Measurements from ENCODE around the gene PLEK. TPM values are rescaled to one million over a fixed set of nuclear protein-coding genes. Genes with fewer than 3 reads are reported as not detected.

Gene PLEK
- polyA plus RNA-seq, 3 donors: 351 to 708 (median 403) TPM

DNA sequence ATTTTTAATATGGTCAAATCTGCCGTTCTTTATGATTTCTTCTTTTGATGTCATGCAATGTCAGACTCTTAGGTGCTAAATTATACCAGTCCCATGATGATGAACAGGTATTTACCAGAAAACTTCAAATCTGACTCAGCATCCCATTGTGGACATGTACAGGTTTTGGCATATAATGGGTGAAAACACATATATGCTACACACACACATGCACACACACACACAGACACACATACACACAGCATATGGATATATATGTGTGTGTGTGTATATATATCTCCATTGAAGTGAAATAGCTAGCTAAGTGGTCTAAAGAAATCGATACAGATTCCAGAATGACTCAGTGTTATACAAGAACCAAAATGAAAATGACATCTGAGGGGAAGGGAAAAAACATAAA is 7.4 kb downstream of the PLEK start:
- Histone ChIP-seq H3K9ac (ENCODE audit: insufficient read depth, low read length, poor library complexity, severe bottlenecking) (no peak overlapping the region), H3K4me2 (replicated peaks; ENCODE audit: extremely low read depth, low read length, poor library complexity, severe bottlenecking) (no peak overlapping the region), H2AFZ (ENCODE audit: insufficient read depth, low read depth, low read length, poor library complexity, severe bottlenecking) (no peak overlapping the region), H3K36me3 (replicated peaks in 1 of 2; ENCODE audit: control insufficient read depth in 1 of 2, insufficient read depth in 2 of 2, low read length in 2 of 2) (peaks cover 28 to 58% of the 10 kb centered on the region in 2 donors), H3K27ac (ENCODE audit: low read depth in 1 of 2, low read length in 2 of 2) (peak overlapping the region in 1 of 2 donors; percentile 54), H3K4me1 (ENCODE audit: control insufficient read depth in 1 of 2, insufficient read depth in 2 of 2, low read length in 2 of 2) (peaks cover 88 to 96% of the 10 kb centered on the region in 2 donors), H3K9me3 (replicated peaks in 1 of 2; ENCODE audit: control insufficient read depth in 1 of 2, insufficient read depth in 1 of 2, low read length in 2 of 2) (no peaks in the 10 kb centered on the region), H3K79me2 (ENCODE audit: insufficient read depth, low read length) (peaks cover 100% of the 10 kb centered on the region), H3K4me3 (replicated peaks in 1 of 3; ENCODE audit: low read depth in 2 of 3, low read length in 3 of 3) (no peak overlapping the region), H3K27me3 (ENCODE audit: control insufficient read depth in 2 of 2, insufficient read depth in 2 of 2, low read length in 2 of 2) (no peaks in the 10 kb centered on the region), H4K20me1 (ENCODE audit: insufficient read depth, low read length) (peaks cover 100% of the 10 kb centered on the region)
- Mint-ChIP-seq H3K27ac (peak overlapping the region in 5 of 7 donors; percentile 8 to 82 (median 51)), H3K4me1 (peaks cover 85% of the 10 kb centered on the region), H3K9me3 (no peaks in the 10 kb centered on the region), H3K4me3 (no peak overlapping the region), H3K27me3 (ENCODE audit: low read depth in 3 of 3) (peaks cover 0 to 4% (median 0%) of the 10 kb centered on the region in 3 donors), H3K36me3 (peaks cover 66 to 68% of the 10 kb centered on the region in 2 donors)
- WGBS (ENCODE audit: insufficient coverage): no CpG with 5 or more reads among the region's 2 CpGs
- no peak for DNase-seq
- TF ChIP-seq CTCF (IDR thresholded peaks at IDR 0.05): no peak
- intact Hi-C loops (cut with micrococcal nuclease): no loop called here

DNA sequence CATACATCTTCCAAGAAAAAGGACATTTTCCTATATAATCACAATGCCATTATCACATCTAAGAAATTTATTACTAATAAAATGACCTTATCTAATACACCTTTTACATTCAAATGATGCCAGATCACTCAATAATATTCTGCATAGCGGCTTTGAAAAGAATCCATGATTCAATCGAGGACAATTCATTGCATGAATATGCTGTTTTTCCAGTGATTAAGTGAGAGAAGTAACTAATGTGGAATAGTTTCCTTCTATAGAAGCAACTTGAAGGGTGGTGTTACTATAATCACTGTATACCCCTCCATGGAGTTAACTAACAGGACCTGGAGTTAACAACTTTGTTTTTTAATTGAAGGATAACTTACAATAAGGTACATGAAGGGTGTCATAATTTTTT is 9.1 kb downstream of the PLEK start:
- H3K27ac ChIP-seq (ENCODE audit: low read depth in 1 of 2, low read length in 2 of 2): peak overlapping the region in 1 of 2 donors; percentile 23
- no peak for DNase-seq
- H4K20me1 ChIP-seq (ENCODE audit: insufficient read depth, low read length): peaks cover 100% of the 10 kb centered on the region
- peak overlapping the region in 1 of 3 experiments; percentile 26 for H3K4me3 ChIP-seq (replicated peaks in 1 of 3; ENCODE audit: low read depth in 2 of 3, low read length in 3 of 3)
- no peaks in the 10 kb centered on the region for H3K27me3 ChIP-seq (ENCODE audit: control insufficient read depth in 2 of 2, insufficient read depth in 2 of 2, low read length in 2 of 2)
- peaks cover 100% of the 10 kb centered on the region for H3K79me2 ChIP-seq (ENCODE audit: insufficient read depth, low read length)
- peaks cover 37 to 63% of the 10 kb centered on the region in 2 donors for H3K36me3 ChIP-seq (replicated peaks in 1 of 2; ENCODE audit: control insufficient read depth in 1 of 2, insufficient read depth in 2 of 2, low read length in 2 of 2)
- no peak overlapping the region for H3K27ac Mint-ChIP-seq
- H3K4me1 ChIP-seq (ENCODE audit: control insufficient read depth in 1 of 2, insufficient read depth in 2 of 2, low read length in 2 of 2): peaks cover 89 to 92% of the 10 kb centered on the region in 2 donors
- H3K9me3 Mint-ChIP-seq: no peaks in the 10 kb centered on the region
- no peak overlapping the region for H3K4me3 Mint-ChIP-seq
- H3K36me3 Mint-ChIP-seq: peaks cover 61 to 62% of the 10 kb centered on the region in 2 donors
- H2AFZ ChIP-seq (ENCODE audit: insufficient read depth, low read depth, low read length, poor library complexity, severe bottlenecking): no peak overlapping the region
- intact Hi-C loops (cut with micrococcal nuclease): no loop called here
- H3K4me1 Mint-ChIP-seq: peaks cover 80% of the 10 kb centered on the region
- WGBS (ENCODE audit: insufficient coverage): no CpG with 5 or more reads among the region's 2 CpGs
- no peak overlapping the region for H3K9ac ChIP-seq (ENCODE audit: insufficient read depth, low read length, poor library complexity, severe bottlenecking)
- H3K9me3 ChIP-seq (replicated peaks in 1 of 2; ENCODE audit: control insufficient read depth in 1 of 2, insufficient read depth in 1 of 2, low read length in 2 of 2): no peaks in the 10 kb centered on the region
- no peaks in the 10 kb centered on the region for H3K27me3 Mint-ChIP-seq (ENCODE audit: low read depth in 3 of 3)
- TF ChIP-seq CTCF (IDR thresholded peaks at IDR 0.05): no peak
- H3K4me2 ChIP-seq (replicated peaks; ENCODE audit: extremely low read depth, low read length, poor library complexity, severe bottlenecking): peak overlapping the region; percentile 26

Measured in CD14-positive monocyte (primary cell).